Activated CD4-positive, alpha-beta T cell treated with anti-CD3 and anti-CD28 coated beads for 24 hours (primary cell): ENCODE measurements around the gene CELA1.
"Not testable (repeated sequence)": the region's sequence is repeated elsewhere in the genome, so short reads cannot be mapped to it uniquely, and the experiment has no call there.

Experiments used
- DNase-seq, 2 donors: peaks; one replicate each; pipeline ENCODE4 v3.0.0-alpha.2; 2020; ENCODE audit warnings: low read depth in 2 of 2

The CELA1 gene

GRCh38 chr12:51318057-51318806, 28.2 kb downstream of the CELA1 start:
- DNase-seq, result not testable (repeated sequence)

- no peak for DNase-seq
Measured at GRCh38 chr12:51311389-51311788, 35.1 kb downstream of the CELA1 start.

GRCh38 chr12:51307655-51308593, 38.6 kb downstream of the CELA1 start:
- no peak for DNase-seq

- DNase-seq, result no peak
Measured at GRCh38 chr12:51306507-51306906, 40.0 kb downstream of the CELA1 start.

- not testable (repeated sequence) for DNase-seq
Measured at GRCh38 chr12:51300768-51301167, 45.7 kb downstream of the CELA1 start.

GRCh38 chr12:51295651-51296050, 50.8 kb downstream of the CELA1 start:
- no peak for DNase-seq

GRCh38 chr12:51294097-51294496, 52.4 kb downstream of the CELA1 start:
- DNase-seq, result not testable (repeated sequence)

GRCh38 chr12:51293696-51294095, 52.8 kb downstream of the CELA1 start:
- no peak for DNase-seq

- DNase-seq, result not testable (repeated sequence)
Measured at GRCh38 chr12:51291603-51292513, 54.6 kb downstream of the CELA1 start.

- DNase-seq, result no peak
Measured at GRCh38 chr12:51285843-51286242, 60.6 kb downstream of the CELA1 start.

- DNase-seq, result no peak
Measured at GRCh38 chr12:51281202-51281924, 65.1 kb downstream of the CELA1 start.
